HepG2 (cell line): ENCODE measurements around the gene CCDC136.

ENCODE experiments used
- ARID5B ChIP-seq: IDR thresholded peaks from 2 replicates; pipeline ENCODE4 v1.4.0; 2020; ENCODE audit warnings: mild to moderate bottlenecking, missing genetic modification reagents
- ARNT ChIP-seq: fragments of 450-650 bp; IDR thresholded peaks from 2 replicates; pipeline ENCODE4 v1.6.1; 2017
- CBFB ChIP-seq: sonication (generic); formaldehyde crosslinking; IDR thresholded peaks from 2 replicates; pipeline ENCODE4 v1.4.0; 2020; ENCODE audit warnings: missing genetic modification reagents
- CTCF ChIP-seq: sonication (generic); formaldehyde crosslinking; IDR thresholded peaks from 2 replicates; pipeline ENCODE4 v1.5.0; 2020; ENCODE audit warnings: mild to moderate bottlenecking, missing genetic modification reagents, moderate library complexity
- EZH2 ChIP-seq: conservative IDR thresholded peaks from 2 replicates; pipeline ENCODE4 v1.6.1; 2012; ENCODE audit warnings: mild to moderate bottlenecking, low read depth, low read length, moderate library complexity
- IKZF4 ChIP-seq: sonication (generic); formaldehyde crosslinking; IDR thresholded peaks from 2 replicates; pipeline ENCODE4 v1.5.1; 2020; ENCODE audit warnings: borderline replicate concordance, mild to moderate bottlenecking, low read depth, missing genetic modification reagents; ENCODE audit errors: not compliant biosample characterization
- MLXIP ChIP-seq: sonication (generic); formaldehyde crosslinking; IDR thresholded peaks from 2 replicates; pipeline ENCODE4 v1.9.0; 2021; ENCODE audit warnings: missing genetic modification reagents, borderline replicate concordance
- NCOA1 ChIP-seq: sonication (generic); formaldehyde crosslinking; IDR thresholded peaks from 2 replicates; pipeline ENCODE4 v1.9.0; 2021; ENCODE audit warnings: missing genetic modification reagents
- POLR2A ChIP-seq, 2 experiments: IDR thresholded peaks; 2 replicates each; pipeline ENCODE4 v1.6.1; 2011; ENCODE audit warnings: low read depth in 2 of 2, low read length in 2 of 2, mild to moderate bottlenecking in 1 of 2, moderate library complexity in 1 of 2; ENCODE audit not compliant: insufficient read depth in 1 of 2
- TFAP4 ChIP-seq: sonication (generic); IDR thresholded peaks from 2 replicates; pipeline ENCODE4 v1.6.1; 2016; ENCODE audit warnings: low read depth, borderline replicate concordance
- ZKSCAN8 ChIP-seq: IDR thresholded peaks from 2 replicates; pipeline ENCODE4 v1.6.1; 2016; ENCODE audit warnings: borderline replicate concordance, missing genetic modification reagents, missing compliant biosample characterization
- ZNF577 ChIP-seq: sonication (generic); formaldehyde crosslinking; IDR thresholded peaks from 2 replicates; pipeline ENCODE4 v1.4.0; 2020; ENCODE audit warnings: mild to moderate bottlenecking, low read depth, missing genetic modification reagents, borderline replicate concordance

GRCh38 chr7:128862571-128863432 lies 71.0 kb downstream of the CCDC136 start, which contains the start of gene ATP6V1F:
- no peak; the same call in 1 of the 2 replicates for TF ChIP-seq ARID5B
- no peak for TF ChIP-seq EZH2
- no peak for TF ChIP-seq ARNT
- no peak for TF ChIP-seq TFAP4
- TF ChIP-seq ZKSCAN8, result no peak
- no peak for TF ChIP-seq IKZF4 (CRISPR knock-in tag)
- no peak; the same call in 1 of the 2 replicates for TF ChIP-seq NCOA1 (CRISPR knock-in tag)
- no peak for TF ChIP-seq CTCF (CRISPR knock-in tag)
- TF ChIP-seq POLR2A (IDR thresholded peaks at IDR 0.05; ENCODE audit: insufficient read depth in 1 of 2, low read depth in 2 of 2, low read length in 2 of 2), result peak; percentile 53 to 82
- TF ChIP-seq MLXIP (CRISPR knock-in tag), result no peak
- no peak for TF ChIP-seq CBFB (CRISPR knock-in tag)
- peak; percentile 70; the same call in 1 of the 2 replicates for TF ChIP-seq ZNF577
